Endothelial cell of umbilical vein (primary cell): ENCODE data around the gene PDE11A. TPM values are rescaled to one million over a fixed set of nuclear protein-coding genes. Genes with fewer than 3 reads are reported as not detected.

Source experiments
- BruUV-seq: library from RNA; stranded (reverse); fragments of 400-500 nt; replicated peaks from 2 replicates; lab custom pipeline; 2021; lab: Mats Ljungman, UMichigan
- CTCF ChIA-PET: fragments of 300-600, 350-600 bp; sonication (Branson Sonifier 250); formaldehyde crosslinking; loops from one replicate; lab custom pipeline; 2021; ENCODE audit warnings: antibody characterized with exemption, inconsistent platforms; lab: Charles Lee
- POLR2A ChIA-PET: fragments of 300-600, 350-600 bp; sonication (Branson Sonifier 250); formaldehyde crosslinking; loops from one replicate; lab custom pipeline; 2021; ENCODE audit warnings: antibody characterized with exemption, inconsistent platforms; lab: Charles Lee
- DNase-seq: peaks from one replicate; pipeline ENCODE4 v3.0.0-alpha.2; 2011; ENCODE audit warnings: low read depth, low spot score
- FAIRE-seq: peaks from 2 replicates; lab custom pipeline; 2011; peaks lifted over from hg19 to GRCh38; lab: Jason Lieb, UNC
- H2AFZ ChIP-seq: 2 replicates; pipeline ENCODE4 v1.6.0; 2012; ENCODE audit warnings: low read depth, low read length, control low read depth, inconsistent platforms
- H3K27ac ChIP-seq: 2 replicates; pipeline ENCODE4 v1.5.1; 2011; ENCODE audit warnings: low read depth, mild to moderate bottlenecking, control low read depth, low read length, moderate library complexity; ENCODE audit not compliant: insufficient read depth
- H3K27me3 ChIP-seq, 2 experiments: 2 replicates each; pipeline versions ENCODE4 v1.6.0 to v1.6.1; 2011; ENCODE audit warnings: low read length in 2 of 2, mixed read lengths in 1 of 2; ENCODE audit not compliant: control insufficient read depth in 2 of 2, insufficient read depth in 2 of 2
- H3K36me3 ChIP-seq, 2 experiments: 2 replicates in 1 of 2; 3 replicates in 1 of 2; pipeline ENCODE4 v1.5.1; 2011; ENCODE audit warnings: low read length in 2 of 2, mild to moderate bottlenecking in 1 of 2, moderate library complexity in 1 of 2; ENCODE audit not compliant: control insufficient read depth in 2 of 2, insufficient read depth in 2 of 2; ENCODE audit errors: extremely low read depth in 1 of 2
- H3K4me1 ChIP-seq: 3 replicates; pipeline ENCODE4 v1.5.1; 2011; ENCODE audit warnings: mild to moderate bottlenecking, low read length; ENCODE audit not compliant: control insufficient read depth, insufficient read depth; ENCODE audit errors: extremely low read depth
- H3K4me2 ChIP-seq: 2 replicates; pipeline ENCODE4 v1.6.1; 2011; ENCODE audit warnings: low read length, control low read depth, mixed read lengths; ENCODE audit not compliant: insufficient read depth
- H3K4me3 ChIP-seq, 3 experiments: fragments of 200-600 bp in 1 of 3; sonication (generic), shearing (Covaris generic) in 1 of 3; replicated peaks in 1 of 3; 2 replicates each; pipeline ENCODE4 v1.5.1; 2011 to 2016; ENCODE audit warnings: control low read depth in 3 of 3, low read length in 3 of 3, mild to moderate bottlenecking in 2 of 3, inconsistent platforms in 1 of 3, low read depth in 1 of 3, moderate library complexity in 1 of 3; ENCODE audit not compliant: insufficient read depth in 1 of 3
- H3K79me2 ChIP-seq: 2 replicates; pipeline ENCODE4 v1.6.0; 2012; ENCODE audit warnings: low read length, inconsistent platforms; ENCODE audit not compliant: control insufficient read depth, insufficient read depth
- H3K9ac ChIP-seq: replicated peaks from 2 replicates; pipeline ENCODE3; 2011; ENCODE audit warnings: low read length, control low read depth; ENCODE audit not compliant: insufficient read depth; ENCODE audit errors: extremely low read depth
- H3K9me1 ChIP-seq: replicated peaks from 3 replicates; pipeline ENCODE4 v1.6.0; 2011; ENCODE audit warnings: mild to moderate bottlenecking, low read length; ENCODE audit not compliant: control insufficient read depth, insufficient read depth; ENCODE audit errors: extremely low read depth
- H3K9me3 ChIP-seq: replicated peaks from 2 replicates; pipeline ENCODE4 v1.5.1; 2012; ENCODE audit warnings: low read length, inconsistent platforms; ENCODE audit not compliant: control insufficient read depth, insufficient read depth
- H4K20me1 ChIP-seq: replicated peaks from 2 replicates; pipeline ENCODE3; 2011; ENCODE audit warnings: mild to moderate bottlenecking, low read length; ENCODE audit not compliant: control insufficient read depth, insufficient read depth; ENCODE audit errors: extremely low read depth
- EZH2 ChIP-seq: IDR thresholded peaks from 2 replicates; pipeline ENCODE4 v1.6.1; 2012; ENCODE audit warnings: borderline replicate concordance, low read depth, mild to moderate bottlenecking, moderate library complexity, low read length, inconsistent platforms; ENCODE audit not compliant: severe bottlenecking
- FOS ChIP-seq: IDR thresholded peaks from 2 replicates; pipeline ENCODE4 v1.6.1; 2011; ENCODE audit warnings: mild to moderate bottlenecking, low read length, moderate library complexity, borderline replicate concordance; ENCODE audit not compliant: insufficient read depth
- GATA2 ChIP-seq: IDR thresholded peaks from 2 replicates; pipeline ENCODE4 v1.7.0; 2011; ENCODE audit warnings: low read depth, mild to moderate bottlenecking, moderate library complexity, mixed read lengths, low read length; ENCODE audit not compliant: insufficient read length, insufficient read depth
- JUN ChIP-seq: IDR thresholded peaks from 2 replicates; pipeline ENCODE4 v1.6.1; 2011; ENCODE audit warnings: borderline replicate concordance, low read depth; ENCODE audit not compliant: insufficient read length, insufficient read depth
- MAX ChIP-seq: IDR thresholded peaks from 2 replicates; pipeline ENCODE4 v1.6.1; 2011; ENCODE audit not compliant: insufficient read depth, insufficient read length
- MYC ChIP-seq: IDR thresholded peaks from one replicate; pipeline ENCODE4 v1.6.1; 2011; ENCODE audit warnings: mild to moderate bottlenecking, low read depth, low read length
- POLR2A ChIP-seq: IDR thresholded peaks from 2 replicates; pipeline ENCODE4 v1.6.1; 2012; ENCODE audit warnings: low read depth, mild to moderate bottlenecking, control low read depth, low read length
- POLR2AphosphoS5 ChIP-seq: IDR thresholded peaks from 2 replicates; pipeline ENCODE4 v1.6.1; 2012; ENCODE audit warnings: low read depth, mild to moderate bottlenecking, control low read depth, low read length, moderate library complexity; ENCODE audit not compliant: insufficient read depth
- dilution Hi-C: fragments of 300-500 bp; cut with MboI; formaldehyde crosslinking; loops from one replicate; pipeline ENCODE4 v1.15.0; 2019; ENCODE audit warnings: low sequenced_read_pairs; ENCODE audit not compliant: extremely low pct_ligation_motif_present
- intact Hi-C: fragments of 100-400 bp; cut with micrococcal nuclease; formaldehyde crosslinking; loops from one replicate; pipeline ENCODE4 v1.10.0; 2022
- polyA plus RNA-seq, 4 experiments: library from polyadenylated mRNA; depleted of rRNA in 3 of 4; stranded (reverse) in 3 of 4; unstranded in 1 of 4; fragments of >200 nt; gene quantifications; 2 replicates each; pipeline versions ENCODE4 v1.2.1 to v1.2.3, GENCODE V29; 2011 to 2012; ENCODE audit warnings: missing spikeins in 1 of 4
- total RNA-seq: library from RNA; stranded (reverse); gene quantifications from 2 replicates; pipeline ENCODE4 v1.2.3, GENCODE V29; 2021
- TF ChIP-seq, protein P1 (sequence below), 2 donors: IDR thresholded peaks; 1 replicate in 1 of 2; 2 replicates in 1 of 2; pipeline ENCODE4 v1.5.1; 2011; ENCODE audit warnings: low read length in 2 of 2, mild to moderate bottlenecking in 2 of 2, moderate library complexity in 2 of 2, control low read depth in 1 of 2, inconsistent platforms in 1 of 2, low read depth in 1 of 2; ENCODE audit not compliant: insufficient read depth in 1 of 2; ENCODE audit errors: extremely low read depth in 1 of 2

PDE11A gene
- total and polyA plus RNA-seq, 2 donors (not counting 3 experiments of a cell fraction or from before 2014, with no cell fraction given), result 0.07 to 0.51 TPM

DNA sequence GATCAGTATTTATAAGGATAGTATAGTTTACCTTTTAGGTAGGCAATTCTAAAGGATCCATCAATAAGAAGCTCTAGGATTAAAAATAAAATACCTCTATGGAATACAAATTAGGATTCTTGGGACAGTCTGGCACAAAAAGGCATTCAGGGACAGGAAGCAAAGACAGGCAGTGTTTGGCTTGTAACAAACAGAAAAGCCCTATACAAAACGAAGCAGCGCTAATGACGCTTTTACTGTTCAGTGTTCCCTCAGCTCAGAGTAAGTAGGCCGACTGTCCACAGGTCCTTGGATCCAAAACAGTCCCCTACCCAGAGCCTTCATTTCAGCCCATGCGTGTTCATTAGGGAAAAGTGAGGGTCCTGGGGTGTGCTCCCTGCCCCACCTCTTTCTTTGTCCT is 443.7 kb downstream of the PDE11A start:
- Histone ChIP-seq H4K20me1 (no peaks in the 10 kb centered on the region), H3K9ac (no peak overlapping the region), H3K36me3 (no peaks in the 10 kb centered on the region), H3K27ac (no peak overlapping the region), H3K9me1 (no peaks in the 10 kb centered on the region), H3K9me3 (no peaks in the 10 kb centered on the region), H3K79me2 (no peaks in the 10 kb centered on the region), H3K4me2 (no peak overlapping the region), H3K4me1 (peaks cover 11% of the 10 kb centered on the region), H3K27me3 (no peaks in the 10 kb centered on the region), H3K4me3 (no peak overlapping the region), H2AFZ (no peak overlapping the region)
- ChIA-PET POLR2A (no interaction called here), CTCF (interaction anchor here (1.3 to 1.6 kb wide), 2 partner anchors 14 to 24 kb away, joined by 3 to 6 read pairs; no protein-coding TSS in a partner anchor)
- dilution Hi-C loops (no loop called here), intact Hi-C loops (no loop called here)
- DNase-seq (no peak), FAIRE-seq (no peak)
- BruUV-seq, result no TSS peak
- TF ChIP-seq POLR2AphosphoS5, result no peak
- TF ChIP-seq FOS, result no peak
- no peak for TF ChIP-seq MAX
- TF ChIP-seq EZH2, result no peak
- no peak for TF ChIP-seq JUN
- no peak for TF ChIP-seq GATA2
- TF ChIP-seq, protein P1, sequence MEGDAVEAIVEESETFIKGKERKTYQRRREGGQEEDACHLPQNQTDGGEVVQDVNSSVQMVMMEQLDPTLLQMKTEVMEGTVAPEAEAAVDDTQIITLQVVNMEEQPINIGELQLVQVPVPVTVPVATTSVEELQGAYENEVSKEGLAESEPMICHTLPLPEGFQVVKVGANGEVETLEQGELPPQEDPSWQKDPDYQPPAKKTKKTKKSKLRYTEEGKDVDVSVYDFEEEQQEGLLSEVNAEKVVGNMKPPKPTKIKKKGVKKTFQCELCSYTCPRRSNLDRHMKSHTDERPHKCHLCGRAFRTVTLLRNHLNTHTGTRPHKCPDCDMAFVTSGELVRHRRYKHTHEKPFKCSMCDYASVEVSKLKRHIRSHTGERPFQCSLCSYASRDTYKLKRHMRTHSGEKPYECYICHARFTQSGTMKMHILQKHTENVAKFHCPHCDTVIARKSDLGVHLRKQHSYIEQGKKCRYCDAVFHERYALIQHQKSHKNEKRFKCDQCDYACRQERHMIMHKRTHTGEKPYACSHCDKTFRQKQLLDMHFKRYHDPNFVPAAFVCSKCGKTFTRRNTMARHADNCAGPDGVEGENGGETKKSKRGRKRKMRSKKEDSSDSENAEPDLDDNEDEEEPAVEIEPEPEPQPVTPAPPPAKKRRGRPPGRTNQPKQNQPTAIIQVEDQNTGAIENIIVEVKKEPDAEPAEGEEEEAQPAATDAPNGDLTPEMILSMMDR (IDR thresholded peaks at IDR 0.05; ENCODE audit: extremely low read depth in 1 of 2, insufficient read depth in 1 of 2, low read depth in 1 of 2, low read length in 2 of 2), result no peak
- TF ChIP-seq POLR2A, result no peak
- TF ChIP-seq MYC, result no peak
